Measurements from ENCODE around the gene OSBPL3.

OSBPL3 gene

DNA sequence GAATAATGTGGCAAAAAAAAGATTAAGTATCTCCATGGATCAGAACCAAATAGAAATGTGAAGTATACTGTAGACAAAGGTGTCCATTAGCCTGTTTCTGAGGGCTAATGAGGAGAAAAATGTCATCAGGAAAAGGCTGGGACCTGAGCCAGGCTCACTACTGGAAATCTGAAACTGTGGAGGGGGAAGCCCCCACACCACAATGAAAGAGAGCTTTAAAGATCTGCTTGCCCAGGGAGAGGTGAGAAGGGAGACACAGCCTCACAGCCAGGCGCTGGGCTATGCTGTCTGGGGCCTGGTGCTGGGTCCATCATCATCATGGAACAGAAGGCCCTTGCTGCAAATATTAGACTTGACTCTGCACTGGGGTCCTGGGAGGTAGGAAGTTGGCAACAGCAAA, 90.4 kb downstream of the OSBPL3 start:
- DNase-seq = no peak

DNA sequence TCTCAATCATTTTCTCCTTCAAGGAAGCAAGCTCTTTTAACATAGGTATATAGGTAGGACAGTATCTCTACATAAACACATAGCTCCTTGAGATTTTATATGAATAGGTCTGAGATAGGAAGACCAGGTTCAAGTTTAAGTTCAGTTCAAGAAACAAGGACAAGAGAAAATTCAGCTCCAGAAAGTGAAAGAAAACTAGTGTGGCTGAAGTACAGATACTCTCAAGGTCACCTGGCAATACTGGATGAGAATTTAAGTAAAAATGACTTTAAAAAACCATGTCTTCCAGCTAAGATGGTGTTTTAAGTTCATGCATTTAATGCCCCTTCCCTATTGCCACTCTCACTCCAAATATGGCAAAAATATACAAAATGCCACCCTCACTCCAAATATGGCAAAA, 91.3 kb downstream of the OSBPL3 start:
- DNase-seq = no peak

DNA sequence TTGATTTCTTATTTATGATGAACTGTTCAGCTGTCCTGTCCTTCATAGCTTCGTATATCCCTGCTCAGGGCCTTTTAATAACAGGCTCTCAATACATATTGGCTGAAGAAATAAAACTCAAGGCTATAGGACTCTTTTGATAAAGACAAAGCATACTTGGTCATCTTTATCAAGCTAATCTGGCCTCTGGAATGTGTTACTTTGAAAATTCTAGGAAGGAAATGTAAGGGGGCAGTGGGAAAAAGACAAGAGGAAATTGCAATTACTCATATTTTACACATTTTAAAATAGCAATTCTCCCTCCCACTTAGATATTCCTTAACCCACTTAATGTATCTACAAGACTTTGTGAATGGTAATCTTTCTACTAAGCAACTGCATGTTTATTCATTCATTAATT, 94.3 kb downstream of the OSBPL3 start:
- no peak for DNase-seq

DNA sequence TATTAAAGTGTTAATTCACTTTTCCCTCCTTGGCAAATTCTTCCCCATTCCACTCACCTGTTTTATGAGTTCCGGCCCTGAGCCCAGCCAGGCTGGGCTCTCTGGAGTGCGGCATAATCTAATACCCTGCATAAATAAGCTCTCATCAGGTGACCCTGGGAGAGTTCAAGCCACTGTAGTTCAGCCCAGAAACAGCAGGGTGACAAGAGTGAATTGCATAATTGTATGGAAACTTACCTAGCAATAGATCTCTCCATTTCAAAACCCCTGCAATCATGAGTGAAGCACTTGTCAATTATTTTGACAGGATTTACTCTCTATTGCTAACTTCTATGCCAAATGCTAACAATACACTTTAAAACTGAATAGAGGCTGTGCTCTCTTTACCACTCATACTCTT, 94.7 kb downstream of the OSBPL3 start:
- DNase-seq = no peak

DNA sequence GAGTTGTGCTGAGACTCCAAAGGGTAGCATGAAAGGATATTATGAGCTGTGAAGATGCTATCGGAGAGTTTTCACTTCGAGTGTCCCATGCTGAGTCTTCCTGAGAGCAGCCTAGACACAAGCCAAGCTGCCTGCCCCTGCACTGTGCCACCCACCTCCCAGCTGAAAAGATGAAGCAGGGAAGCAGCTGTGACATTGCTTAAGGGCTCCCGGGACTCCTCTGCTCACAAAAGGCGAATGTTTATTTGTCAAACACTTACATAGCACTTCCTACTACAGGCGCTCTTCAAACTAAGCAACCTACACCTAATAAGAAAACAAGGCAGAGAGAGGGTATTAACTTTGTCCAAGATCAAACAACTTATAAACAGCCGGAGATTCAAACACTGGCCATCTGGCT, 95.6 kb downstream of the OSBPL3 start:
- no peak for DNase-seq

DNA sequence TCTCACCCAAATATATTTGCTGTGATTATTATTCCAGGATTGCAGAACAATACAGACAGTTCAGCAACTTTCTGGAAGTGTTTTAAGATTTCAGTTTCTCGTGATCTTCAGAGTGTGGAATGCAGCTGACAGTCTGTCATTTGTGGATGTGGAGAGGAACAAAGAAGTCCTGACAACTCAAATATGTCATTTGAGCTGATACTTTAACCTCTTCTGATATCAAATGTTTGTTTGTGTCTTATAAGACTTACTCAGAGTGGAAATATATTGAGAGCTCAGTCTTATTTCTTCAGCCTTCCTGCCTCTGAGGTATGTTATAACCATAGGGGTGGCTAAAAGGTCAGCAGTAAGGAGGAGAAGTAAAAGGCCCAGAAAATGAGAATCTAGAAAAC, 96.4 kb downstream of the OSBPL3 start:
- DNase-seq = no peak

DNA sequence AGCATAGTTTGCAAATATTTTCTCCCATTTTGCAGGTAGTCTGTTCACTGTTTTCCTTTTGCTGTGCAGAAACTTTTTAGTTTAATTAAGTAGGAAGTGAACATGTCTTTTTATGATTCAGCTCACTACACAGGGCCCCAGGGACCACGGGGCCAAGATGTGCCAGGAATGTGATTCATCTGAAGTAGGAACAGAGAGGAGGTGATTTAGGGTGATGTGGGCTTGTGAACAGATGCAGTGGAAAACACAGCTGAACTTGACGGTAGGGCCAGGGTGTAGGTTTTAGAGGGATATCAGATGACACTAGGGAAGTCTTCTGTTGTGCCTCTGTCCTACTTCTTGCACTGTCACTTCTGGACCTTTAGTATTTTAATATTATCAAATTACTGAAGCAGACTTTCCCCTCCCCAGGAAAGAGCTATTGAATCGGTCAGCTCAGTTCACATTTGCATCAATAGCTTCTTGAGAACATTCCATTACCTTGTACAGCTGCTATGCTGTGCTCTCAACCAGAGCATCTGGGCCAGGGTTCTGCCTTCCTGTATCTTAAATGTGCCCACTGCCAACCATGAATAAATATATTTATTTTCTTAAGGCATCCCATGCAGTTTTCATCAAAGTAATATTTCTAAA, 96.9 kb downstream of the OSBPL3 start:
- peak; percentile 89 for DNase-seq

DNA sequence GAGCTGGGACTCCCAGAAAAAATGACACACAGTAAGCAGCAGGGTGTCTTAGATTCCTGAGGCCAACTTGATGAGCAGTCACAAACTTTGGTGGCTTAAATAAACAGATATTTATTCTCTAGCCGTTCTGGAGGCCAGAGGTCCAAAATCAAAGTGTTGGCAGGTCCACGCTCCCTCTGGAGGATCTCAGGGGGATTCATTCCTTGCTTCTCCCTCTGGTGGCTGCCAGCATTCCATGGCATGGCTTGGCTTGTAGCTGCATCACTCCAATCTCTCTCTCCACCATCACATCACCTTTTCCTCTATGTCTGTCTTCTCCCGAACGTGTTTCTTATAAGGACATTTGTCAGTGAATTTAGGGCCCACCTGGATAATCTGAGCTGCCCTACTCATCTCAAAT, 98.4 kb downstream of the OSBPL3 start:
- no peak for DNase-seq

DNA sequence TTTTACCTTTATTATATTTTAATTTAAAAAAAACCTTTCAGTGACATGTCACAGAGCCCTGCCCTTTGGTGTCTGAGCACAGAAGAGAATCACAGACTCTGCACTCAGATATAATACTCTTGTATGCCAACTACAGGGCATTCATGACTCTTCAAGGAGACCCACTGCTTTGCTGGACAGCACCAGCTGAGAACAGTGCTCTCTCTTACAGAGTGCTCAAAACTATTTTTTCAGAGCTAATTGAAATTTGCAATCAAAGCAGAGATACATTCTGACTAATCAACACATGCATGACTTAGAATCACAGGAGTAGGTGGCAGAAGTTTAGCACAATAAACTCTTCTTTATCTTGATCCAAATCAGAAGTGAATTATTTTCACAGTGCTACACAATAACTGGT, 99.1 kb downstream of the OSBPL3 start:
- DNase-seq = no peak

DNA sequence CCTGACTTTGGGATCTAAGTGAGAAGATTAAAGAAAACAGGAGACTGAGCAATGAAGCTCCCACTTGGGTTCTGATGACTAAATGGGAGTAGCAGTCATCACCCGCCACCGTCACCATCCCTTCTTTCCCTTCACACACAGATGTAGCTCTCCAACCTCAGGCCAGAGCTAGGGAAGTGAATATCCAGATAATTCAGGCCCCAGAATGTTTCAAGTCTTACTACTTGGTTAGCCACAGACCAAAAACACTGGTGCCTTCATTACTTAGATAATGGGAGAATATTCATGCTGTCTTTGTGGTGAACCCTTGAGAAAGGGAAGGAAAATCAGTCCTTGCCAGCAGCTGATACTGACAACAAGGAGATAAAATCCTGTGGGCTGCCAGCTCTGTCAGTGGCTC, 100.7 kb downstream of the OSBPL3 start:
- no peak for DNase-seq

DNA sequence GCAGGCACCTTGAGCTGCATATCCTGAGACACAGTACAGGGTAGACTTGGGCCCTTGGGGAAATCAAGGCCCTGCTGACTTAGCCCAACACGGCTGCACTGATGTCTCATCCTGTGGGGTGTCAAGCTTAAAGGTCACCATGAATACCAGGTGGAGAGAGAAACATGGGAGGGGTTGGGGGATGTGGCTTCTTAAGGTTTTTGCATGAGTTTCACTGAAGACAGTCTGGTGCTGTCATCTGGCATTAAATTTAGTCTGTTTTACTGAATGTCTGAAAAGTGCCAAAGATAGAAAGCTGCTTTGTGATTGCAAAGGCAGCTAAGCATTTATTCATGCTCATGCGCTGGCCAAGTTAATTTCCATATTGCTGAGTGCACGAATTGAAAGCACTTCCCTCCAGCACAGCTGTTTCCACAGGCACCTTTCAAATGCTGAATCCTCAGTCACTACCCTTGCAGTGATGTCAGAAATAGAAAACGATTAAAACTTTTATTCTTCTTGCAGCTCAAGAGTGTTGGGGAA, 102.1 kb downstream of the OSBPL3 start:
- peak; percentile 42 for DNase-seq

DNA sequence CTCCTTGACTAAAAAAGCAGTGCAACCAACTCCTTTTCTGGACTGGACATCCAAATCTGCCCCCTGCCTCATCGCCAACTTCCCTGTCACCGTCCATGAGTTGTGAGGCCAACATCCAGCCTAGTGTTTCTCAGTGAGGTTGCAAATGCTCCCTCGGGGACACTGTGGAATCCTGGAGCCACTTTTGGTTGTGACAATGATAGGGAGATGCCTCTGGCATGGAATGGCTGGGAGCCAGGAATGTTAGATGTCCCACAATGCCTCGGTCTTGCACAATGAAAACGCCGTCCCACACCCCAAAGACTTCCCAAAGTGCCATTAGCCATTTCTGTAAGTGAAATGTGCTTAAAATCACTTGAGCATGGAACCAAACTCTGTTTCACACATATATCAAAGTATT, 105.2 kb downstream of the OSBPL3 start:
- no peak for DNase-seq

DNA sequence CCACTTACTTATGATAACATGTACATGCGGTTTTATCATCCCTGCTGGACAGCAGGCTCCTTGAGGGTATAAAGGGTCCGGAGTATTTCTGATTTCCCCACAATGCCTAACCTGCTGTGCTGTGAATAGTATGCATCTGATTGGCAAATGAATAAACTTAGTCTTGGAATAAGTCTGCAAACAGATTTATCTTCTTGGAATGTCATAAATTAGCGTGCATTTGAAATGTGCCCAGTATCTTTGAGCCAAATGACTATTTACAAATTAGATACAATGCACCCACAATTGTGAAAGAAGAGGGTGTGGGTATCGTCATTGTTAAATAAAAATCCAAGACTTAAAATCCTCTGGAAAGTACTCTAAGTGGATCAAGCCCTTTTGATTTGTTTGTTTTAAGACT, 106.0 kb downstream of the OSBPL3 start:
- no peak for DNase-seq

DNA sequence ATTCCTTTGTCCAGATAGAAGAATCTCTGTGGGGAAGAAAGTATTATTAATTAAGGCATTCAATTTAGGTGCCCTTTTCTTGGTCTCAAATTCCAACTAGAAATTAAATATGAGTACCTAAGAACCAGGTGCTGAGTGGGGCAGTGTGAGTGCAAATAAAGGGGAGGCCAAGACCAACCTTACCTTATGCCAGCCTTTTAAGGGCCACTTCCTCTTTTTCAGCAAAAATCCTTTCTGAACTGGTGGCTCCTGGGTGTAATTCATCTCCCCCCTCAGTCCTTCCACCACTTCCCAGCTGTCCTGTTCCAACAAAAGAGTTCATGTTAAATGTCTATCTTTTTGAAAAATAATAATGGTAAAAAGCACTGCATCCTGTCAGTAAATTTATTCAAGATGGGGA, 108.2 kb downstream of the OSBPL3 start:
- no peak for DNase-seq

DNA sequence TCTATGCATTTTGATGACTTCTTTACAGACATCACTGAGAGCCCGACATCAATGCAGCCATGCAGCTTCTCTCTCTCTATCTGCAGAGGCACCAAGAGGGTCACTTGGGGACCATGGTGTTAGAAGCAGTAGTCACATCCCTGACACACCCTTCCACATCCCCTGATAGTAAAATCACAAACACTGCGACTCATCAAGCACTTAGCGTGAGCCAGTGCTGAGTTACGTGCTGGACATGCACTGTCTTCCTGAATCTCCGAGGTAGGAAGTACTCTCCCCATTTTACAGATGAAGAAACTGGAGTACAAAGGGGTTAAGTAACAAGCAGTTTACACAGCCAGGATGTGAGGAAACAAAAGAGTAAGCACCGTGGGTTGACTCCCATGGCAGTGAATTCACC, 109.2 kb downstream of the OSBPL3 start:
- DNase-seq = no peak

DNA sequence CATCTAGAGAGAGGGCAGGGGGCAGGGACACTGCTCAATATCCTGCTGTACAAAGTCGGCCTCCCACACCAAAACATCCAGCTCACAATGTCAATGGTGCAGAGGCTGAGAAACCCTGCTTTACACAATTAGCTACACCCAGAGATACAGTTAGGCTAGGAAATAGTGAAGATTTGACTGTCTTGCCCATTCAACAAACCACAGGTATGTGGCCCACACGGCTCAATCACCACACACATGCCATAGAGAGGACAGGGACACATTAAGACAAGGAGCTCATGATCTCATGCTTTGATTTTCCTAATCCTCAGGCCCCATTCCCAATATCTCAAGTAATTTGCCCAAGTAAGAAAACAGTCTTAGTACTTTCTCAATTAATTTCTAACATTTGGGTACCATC, 110.4 kb downstream of the OSBPL3 start:
- DNase-seq = peak; percentile 52

DNA sequence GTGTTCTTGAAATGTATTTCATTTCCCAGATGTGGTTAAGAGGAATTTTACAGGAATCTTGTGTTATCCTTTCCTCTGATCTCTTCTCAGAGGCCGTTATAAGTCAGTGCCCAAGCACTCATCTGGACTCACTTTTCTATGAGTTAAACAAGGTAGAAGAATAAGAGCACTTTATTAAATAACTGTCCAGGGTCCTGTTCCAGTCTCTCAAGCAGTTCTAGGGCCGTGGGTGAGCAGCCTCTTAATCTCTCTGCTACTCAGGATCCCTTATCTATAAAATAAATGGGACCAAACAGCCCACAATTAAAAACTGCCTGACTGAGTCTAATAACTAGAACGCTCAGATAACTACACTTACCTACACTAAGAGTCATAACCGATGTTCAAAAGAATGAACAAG, 111.2 kb downstream of the OSBPL3 start:
- DNase-seq = no peak

DNA sequence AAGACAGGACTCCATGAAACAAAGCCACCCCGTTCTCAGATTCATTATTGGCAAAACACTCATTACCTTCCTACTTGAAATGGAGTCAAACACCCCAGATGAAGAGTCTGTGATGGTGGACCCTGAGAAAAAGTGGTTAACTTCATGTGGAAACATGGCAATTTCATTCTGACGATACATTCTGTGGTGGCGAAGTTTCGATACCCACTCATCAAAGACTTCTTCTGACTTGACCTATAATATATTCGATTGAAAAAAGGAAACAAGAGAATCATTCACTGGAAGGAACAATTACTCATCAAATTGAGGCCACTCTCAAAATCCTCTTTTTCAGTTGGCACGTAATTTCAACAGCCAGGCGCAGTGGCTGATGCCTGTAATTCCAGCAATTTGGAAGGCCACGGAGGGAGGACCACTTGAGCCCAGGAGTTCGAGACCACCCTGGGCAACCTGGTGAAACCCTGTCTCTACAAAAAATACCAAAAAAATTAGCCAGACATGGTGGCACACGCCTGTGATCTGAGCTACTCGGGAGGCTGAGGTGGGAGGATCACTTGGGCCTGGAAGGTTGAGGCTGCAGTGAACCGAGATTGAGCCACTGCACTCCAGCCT, 113.9 kb downstream of the OSBPL3 start:
- no peak for DNase-seq

DNA sequence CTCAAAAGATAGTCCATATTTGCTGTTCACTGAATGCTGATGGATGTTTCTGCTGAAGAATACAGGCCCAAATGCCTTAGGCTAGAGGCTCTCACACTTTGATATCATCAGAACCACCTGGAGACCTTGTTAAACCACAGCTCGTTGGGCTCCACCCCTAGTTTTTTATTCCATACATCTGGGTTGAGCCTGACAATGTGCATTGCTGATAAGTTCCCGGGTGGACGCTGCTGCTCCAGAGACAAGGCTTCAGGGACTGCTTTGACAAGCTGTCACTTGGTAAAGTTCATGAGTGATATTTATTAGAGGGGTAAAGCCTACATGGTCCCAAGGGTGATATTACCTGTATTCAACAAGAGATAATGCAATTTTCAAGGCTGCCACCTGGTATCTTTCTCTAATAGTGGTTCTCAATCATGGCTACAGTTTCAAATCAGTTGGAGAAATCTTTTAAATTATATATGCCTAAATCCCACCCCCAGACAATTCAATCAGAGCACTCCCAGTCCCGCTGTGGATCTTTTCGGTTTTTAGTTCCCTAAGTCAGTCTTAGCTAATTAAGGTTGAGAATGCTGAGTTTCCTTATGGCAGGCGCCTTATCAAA, 115.7 kb downstream of the OSBPL3 start:
- DNase-seq = no peak

DNA sequence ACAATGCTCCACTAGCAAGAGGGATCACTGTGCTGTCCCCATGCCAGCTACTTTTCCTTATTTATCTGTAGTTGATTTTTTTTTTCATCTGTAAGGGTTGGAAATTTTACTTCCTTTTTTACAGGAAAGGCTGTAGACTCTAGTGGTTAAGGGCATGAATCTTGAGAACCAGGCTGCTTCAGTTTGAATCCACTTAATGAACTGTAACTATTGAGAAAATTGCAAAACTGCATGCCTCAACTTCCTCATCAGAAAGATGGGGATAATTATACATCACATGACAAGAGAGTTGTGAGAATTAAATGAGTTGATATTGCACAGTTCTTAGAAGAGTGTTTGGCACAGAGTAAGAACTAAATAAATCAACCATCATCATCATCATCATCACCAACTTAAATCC, 116.4 kb downstream of the OSBPL3 start:
- no peak for DNase-seq

DNA sequence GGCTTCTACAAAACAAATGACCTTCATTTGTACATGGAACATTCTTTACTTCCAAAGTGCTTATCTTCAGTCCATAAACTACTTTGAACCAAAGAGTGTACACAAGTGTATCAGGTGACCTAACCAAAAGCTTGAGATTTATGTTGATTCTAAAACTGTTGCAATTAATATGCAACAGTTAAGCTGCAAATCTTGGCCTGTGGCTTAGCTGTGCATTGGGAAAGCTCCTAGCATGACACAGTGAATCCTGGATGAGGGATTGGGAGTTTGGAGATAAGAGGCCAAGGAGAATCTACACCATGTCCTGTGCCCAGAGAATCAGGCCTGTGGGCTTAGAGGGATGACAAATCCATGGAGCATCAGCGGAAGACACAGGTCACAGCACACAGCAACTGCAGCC, 117.5 kb downstream of the OSBPL3 start:
- DNase-seq = no peak

DNA sequence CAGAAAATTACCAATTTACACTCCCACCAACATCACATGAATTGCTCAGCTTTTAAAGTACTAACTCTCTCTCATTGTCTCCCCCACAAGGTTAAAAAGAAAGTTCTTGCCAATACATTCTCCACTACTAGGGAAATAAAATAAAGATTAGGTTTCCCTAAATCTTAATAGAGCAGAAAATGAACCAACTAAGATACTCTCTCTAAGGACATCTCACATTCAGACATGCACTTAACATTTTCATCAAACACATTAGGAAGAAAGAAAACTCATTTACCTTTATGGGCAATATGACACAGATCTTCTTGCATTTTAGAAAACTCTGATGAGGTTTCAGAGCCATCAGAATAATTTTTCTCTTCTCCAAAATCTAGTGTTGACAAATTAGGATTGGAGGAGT, 118.6 kb downstream of the OSBPL3 start:
- no peak for DNase-seq

DNA sequence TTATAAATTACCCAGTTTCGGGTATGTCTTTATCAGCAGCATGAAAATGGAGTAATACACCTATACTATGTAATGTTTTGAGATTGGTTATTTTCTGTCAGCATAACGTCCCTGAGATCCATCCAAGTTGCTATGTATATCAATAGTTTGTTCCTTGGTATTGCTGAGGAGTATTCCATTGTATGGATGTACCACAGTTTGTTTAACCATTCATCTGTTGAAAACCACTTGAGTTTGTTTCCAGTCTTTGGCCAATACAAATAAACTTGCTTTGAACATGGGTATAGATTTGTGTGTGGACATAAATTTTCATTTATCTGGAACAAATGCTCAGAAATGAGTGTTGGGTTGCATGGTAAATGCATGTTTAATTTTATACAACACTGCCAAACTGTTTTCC, 119.4 kb downstream of the OSBPL3 start:
- DNase-seq = no peak
